Amniotic stem cell (primary cell): ENCODE measurements around the gene RAP1A.
"Not testable (repeated sequence)": the region's sequence is repeated elsewhere in the genome, so short reads cannot be mapped to it uniquely, and the experiment has no call there.

ENCODE experiments used
- DNase-seq: peaks from one replicate; lab custom pipeline; 2025; lab: John Stamatoyannopoulos, UW

RAP1A gene

DNA sequence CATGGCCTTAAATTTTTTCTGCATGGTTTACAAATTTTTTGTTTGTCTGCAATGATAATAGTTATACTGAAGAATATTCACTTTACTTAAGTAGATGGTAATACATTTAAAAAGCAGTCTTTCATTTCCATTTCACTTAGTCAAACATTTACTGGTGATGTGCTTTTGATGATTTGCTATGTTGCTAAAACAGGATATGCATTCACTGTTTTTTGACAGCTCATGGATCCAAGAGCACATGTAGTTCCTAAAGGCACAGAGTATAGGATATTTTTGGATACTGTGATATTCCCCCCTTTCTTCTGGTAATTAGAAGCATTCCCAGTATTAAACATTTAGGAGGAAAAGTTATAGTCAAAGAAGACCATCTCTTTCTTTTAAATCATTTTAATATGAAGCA, 45.9 kb downstream of the RAP1A start:
- no peak for DNase-seq

DNA sequence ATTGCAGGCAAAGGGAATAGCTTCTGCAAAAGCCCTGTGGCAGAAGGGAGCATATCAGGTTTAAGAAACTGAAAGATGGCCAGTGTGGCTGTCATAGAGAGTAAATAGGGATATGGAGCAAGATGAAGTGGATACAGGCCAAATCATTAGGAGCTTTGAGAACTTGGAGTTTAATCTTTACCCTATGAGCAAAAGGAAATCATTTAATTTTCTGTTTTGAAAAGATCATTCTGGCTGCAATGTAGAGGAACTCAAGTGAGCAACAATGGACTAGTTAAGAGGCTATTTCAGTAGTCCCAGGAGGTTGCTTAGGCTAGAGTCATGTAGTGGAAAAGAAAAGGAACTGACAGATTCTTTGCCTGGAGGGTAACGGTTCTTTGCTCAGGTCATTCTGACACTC, 47.2 kb downstream of the RAP1A start:
- no peak for DNase-seq

DNA sequence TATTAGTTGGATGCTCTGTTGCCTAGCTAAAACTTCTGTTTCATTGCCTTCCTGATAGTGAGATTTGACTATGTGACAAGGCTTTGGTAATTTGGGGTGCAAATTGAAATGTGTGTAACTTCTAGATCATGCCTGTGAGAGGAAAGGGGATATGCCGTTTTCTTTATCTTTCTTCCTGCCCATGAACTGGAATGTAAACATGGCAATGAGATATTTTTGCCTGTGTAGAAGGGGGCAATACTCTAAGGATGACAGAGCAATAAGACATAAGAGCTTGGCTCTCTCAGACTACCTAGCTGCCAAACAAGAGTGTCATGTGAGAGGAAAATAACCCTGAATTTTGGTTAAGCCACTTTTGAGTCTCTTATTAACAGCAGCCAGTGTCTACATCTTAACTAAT, 49.7 kb downstream of the RAP1A start:
- DNase-seq, result no peak

DNA sequence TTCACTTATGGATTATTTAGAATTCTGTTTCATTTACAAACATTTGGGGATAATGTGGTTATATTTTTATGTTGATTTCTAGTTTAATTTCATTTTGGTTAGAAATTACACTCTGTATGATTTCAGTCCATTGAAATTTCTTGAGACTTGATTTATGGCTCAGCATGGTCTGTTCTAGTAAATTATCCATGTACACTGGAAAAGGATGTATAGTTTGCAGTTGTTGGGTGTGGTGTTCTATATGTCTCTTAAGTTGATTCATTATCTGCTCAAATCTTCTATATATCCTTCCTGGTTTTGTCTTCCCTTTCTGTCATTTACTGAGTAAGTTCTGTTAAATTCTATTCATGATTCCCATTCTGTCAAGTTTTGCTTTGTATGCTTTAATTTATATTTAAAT, 52.3 kb downstream of the RAP1A start:
- no peak for DNase-seq

DNA sequence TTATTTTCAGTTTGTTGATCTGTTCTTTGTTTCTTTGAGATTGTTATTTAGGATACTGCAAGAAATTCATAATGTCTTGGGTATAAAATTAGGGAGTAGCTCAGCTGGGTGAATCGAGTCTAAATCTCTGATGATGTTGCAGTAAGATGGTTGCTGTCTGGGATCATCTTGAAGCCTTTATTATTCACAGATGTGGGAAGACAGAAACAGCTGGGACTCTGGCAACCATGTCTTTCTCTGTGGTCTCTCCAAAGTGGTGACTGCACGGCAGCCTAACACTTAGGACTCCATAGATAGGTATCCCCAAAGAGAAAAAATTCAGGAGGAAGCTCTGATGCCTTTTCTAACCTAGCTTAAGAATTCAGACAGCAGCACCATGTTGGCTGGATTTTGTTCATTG, 52.7 kb downstream of the RAP1A start:
- DNase-seq, result no peak

DNA sequence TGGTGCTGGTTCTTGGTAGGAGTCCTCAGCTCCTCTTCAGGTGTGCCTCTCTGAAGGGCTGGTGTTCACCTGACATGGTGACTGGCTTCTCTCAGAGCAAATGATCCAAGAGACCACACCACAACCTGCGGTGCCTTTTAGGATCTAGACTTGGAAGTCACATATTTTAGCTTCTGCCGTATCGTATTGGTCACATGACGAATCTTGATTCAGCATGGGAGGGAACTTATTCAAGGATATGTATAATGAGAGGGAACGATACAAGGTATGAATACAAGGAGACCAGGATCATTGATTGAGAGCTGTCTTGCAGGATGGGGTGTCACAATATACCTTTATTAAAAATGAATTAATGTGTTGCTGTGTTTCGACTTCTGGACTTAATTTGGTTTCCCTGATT, 58.0 kb downstream of the RAP1A start:
- no peak for DNase-seq

DNA sequence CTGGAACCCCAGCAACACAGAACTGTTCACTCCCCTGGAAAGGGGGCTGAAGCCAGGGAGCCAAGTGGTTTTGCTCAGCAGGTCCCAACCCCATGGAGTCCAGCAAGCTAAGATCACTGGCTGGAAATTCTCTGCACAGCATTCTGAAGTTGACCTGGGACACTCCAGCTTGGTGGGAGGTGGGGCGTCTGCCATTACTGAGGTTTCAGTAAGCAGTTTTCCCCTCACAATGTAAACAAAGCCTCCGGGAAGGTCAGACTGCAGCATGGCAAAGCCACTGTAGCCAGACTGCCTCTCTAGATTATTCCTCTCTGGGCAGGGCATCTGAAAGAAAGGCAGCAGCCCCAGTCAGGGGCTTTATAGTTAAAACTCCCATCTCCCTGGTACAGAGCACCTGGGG, 60.0 kb downstream of the RAP1A start:
- no peak for DNase-seq

DNA sequence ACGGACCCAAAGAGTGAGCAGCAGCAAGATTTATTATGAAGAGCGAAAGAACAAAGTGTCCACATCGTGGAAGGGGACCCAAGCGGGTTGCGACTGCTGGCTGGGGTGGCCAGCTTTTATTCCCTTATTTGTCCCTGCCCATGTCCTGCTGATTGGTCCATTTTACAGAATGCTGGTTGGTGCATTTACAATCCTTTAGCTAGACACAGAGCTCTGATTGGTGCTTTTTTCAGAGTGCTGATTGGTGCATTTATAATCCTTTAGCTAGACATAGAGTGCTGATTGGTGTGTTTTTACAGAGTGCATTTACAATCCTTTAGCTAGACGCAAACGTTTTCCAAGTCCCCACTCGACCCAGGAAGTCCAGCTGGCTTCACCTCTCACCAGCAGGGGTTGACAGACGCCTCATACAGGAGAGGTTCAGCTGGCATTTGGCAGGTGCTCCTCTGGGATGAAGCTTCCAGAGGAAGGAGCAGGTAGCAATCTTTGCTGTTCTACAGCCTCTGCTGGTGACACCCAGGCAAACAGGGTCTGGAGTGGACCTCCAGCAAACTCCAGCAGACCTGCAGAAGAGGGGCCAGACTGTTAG, 60.7 kb downstream of the RAP1A start:
- DNase-seq, result not testable (repeated sequence)

DNA sequence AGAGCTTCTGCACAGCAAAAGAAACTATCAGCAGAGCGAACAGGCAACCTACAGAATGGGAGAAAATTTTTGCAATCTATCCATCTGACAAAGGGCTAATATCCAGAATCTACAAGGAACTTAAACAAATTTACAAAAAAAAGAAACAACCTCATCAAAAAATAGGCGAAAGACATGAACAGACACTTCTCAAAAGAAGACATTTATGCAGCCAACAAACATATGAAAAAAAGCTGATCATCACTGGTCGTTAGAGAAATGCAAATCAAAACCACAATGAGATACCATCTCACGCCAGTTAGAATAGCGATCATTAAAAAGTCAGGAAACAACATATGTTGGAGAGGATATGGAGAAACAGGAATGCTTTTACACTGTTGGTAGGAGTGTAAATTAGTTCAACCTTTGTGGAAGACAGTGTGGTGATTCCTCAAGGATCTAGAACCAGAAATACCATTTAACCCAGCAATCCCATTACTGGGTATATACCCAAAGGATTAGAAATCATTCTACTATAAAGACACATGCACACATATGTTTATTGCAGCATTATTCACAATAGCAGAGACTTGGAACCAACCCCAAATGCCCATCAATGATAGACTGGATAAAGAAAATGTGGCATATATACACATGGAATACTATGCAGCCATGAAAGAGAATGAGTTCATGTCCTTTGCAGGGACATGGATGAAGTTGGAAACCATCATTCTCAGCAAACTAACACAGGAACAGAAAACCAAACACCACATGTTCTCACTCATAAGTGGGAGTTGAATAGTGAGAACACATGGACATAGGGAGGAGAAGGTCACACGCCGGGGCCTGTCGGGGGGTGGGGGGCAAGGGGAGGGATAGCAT, 65.9 kb downstream of the RAP1A start:
- DNase-seq, result not testable (repeated sequence)

DNA sequence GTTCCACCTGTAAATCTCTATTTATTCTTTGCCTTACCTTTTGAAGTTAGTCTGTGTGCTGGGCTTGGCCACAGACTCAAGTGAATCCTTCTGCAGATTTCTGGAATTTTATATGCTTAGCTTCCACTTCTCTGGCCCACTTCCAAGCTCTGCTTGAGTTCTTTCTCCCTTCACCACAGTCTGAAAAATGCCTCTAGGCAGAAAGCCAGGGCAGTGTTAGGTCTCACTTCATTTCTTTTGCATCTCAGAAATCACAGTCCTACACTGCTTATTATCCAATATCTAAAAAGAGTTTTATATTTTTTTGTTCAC, 70.7 kb downstream of the RAP1A start:
- peak; percentile 77 for DNase-seq

DNA sequence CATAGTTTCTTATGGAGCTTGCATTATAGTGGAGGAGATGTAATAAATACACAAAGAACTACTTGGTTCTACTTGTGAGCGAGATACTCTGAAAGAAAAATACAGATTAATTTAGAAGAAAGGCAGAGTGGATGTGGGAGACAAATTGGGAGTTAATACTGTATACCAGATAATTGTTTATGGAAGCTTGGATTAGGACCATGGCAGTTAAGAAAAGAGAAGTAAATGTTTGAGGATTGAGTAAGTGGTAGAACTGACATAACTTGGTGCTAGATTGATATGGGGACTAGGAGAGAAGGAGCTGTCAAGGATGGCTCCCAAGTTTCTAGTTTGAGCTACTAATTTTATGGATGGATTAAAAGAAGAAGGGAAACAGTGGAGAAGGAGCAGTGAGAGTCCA, 72.3 kb downstream of the RAP1A start:
- DNase-seq, result no peak

DNA sequence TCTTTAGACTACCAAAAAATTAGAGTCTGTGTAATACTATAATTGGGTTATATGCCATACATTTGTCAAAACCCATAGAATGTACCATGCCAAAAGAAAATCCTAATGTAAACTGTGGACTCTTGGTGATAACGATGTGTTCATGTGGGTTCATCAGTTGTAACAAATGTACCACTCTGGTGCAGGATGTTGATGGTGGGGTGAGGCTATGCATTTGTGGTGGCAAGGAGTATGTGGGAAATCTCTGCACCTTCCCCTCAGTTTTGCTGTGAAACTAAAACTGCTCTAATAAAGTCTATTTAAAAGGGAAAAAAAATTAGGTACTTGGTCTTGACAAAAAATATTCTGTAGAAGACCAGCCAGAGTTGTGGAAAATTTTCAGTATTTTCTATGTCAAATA, 76.2 kb downstream of the RAP1A start:
- DNase-seq, result no peak

DNA sequence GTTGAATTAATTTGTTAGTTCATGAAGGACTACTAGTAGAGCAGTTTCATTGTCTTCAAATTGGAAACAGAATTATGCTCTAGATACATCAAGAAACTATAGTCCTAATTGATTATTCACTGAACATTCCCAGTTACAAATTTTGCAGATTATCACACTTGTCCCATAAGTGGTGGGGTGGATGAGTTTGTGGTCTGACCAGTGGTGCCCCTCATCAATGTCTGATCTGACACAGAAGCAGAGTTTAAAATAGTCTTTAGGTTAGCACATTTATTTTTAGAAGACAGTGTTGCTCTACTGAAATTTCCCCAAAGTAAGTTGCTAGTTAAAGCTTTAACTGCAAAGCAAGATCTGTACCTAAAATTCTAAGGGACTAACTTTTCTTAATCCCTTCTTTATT, 76.7 kb downstream of the RAP1A start:
- DNase-seq, result no peak

DNA sequence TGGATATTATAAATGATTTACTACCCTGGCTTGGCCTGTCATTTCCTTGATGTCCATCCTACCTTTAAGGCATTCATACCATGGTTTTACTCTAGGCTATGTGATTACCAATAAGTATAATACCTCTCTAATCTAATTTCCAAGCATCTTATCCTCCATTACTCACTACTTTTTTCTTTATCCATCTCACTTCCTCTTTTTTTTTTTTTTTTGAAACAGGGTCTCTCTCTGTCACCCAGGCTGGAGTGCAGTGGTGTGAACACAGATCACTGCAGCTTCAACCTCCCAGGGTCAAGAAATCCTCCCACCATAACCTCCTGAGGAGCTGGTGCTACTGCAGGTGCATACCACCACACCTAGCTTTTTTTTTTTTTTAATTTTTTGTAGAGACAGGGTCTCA, 79.7 kb downstream of the RAP1A start:
- no peak for DNase-seq

DNA sequence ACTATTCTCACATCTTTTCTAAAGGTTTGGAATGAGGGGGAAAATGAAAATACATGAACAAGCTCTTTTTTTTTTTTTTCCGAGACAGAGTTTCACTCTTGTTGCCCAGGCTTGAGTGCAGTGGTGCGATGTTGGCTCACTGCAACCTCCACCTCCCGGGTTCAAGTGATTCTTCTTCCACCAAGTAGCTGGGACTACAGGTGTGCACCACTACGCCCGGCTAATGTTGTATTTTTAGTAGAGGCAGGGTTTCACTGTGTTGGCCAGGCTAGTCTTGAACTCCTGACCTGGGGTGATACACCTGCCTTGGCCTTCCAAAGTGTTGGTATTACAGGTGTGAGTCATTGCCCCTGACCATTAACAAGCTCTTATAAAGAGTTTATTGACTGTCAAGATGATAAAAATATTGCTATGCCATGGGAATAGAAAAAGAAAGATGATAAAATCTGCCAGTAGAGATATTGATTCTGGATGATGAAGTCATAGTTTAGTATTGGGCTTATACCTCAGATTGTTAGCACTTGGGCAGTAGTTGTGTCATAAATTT, 83.0 kb downstream of the RAP1A start:
- no peak for DNase-seq

DNA sequence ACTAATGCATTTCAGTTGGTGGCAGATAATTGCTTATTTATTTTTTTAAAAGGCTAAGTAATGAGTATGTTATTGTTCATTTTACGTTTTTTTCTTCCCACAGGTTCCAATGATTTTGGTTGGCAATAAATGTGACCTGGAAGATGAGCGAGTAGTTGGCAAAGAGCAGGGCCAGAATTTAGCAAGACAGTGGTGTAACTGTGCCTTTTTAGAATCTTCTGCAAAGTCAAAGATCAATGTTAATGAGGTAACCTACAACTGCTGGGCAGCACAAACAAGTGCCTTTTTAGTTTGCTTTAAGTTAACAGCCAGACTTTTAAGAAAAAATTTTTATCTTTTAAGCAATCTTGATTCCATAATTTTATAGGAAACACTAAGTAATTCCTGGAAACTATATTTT, 84.7 kb downstream of the RAP1A start:
- no peak for DNase-seq

DNA sequence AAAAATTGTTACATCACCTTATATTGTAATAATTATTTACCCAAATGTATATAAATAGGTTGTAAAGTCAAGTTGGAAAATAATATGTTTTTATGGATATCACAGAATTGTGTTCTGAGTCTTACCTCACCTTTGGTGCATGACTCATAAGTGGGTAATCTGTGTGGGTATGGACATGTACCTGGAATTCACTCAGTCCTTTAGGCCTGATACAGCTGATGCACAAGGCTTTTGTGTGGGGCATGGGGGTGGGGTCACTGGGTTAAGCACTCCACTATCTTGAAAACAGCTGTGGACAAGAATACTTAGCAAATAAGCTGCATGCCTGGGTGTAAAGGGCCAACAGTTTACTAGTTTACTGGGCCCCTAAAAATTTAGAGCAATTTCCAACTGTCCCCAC, 85.2 kb downstream of the RAP1A start:
- no peak for DNase-seq

DNA sequence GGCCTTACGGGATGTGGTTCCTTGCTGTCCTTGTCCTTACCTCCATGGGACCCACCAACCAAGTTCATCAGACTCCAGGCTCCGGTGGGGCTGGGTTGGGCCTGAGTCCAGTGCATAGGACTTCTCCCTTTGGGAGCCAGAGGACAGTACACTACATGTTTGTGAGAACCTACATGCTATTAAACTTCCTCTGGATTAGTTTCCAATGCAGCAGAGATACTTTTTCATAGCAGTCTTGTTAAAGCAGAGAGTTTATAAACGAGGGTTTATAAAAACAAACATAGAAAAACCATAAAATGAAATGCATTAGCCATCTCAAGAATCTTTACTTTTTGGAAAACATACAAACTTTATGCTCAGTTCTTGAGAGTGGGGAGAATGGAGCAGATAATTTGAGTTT, 86.3 kb downstream of the RAP1A start:
- no peak for DNase-seq

DNA sequence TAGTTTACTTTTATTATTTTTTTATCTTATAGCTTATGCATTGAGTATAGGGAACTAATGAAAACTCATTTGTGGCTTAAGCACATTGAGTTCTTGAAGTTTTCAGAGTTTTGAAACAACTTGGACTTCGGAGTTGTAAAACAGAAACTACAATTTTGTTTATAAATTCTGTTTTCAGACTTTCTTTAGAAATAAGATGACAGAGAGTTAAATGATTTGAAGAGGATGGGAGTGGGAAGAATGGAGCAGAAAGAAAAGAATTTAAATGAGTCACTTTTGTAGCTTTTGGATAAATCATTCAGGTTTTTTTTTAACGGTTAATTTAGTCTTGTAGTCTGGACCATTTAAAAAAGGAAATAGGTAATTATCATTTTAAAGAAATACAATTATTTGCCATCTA, 87.3 kb downstream of the RAP1A start:
- DNase-seq, result no peak

DNA sequence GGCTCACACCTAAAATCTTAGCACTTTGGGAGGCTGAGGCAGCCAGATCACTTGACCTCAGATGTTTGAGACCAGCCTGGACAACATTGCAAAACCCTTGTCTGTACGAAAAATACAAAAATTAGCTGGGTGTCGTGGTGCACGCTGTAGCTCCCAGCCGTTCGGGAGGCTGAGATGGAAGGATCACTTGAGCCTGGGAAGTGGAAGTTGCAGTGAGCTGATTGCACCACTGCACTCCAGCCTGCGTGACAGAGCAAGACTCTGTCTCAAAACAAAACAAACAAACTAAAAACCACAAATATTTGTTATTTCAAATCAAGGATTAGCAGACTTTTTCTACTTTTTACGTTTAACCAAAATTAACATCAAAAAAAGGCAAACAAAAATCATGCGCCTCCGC, 88.3 kb downstream of the RAP1A start:
- no peak for DNase-seq

DNA sequence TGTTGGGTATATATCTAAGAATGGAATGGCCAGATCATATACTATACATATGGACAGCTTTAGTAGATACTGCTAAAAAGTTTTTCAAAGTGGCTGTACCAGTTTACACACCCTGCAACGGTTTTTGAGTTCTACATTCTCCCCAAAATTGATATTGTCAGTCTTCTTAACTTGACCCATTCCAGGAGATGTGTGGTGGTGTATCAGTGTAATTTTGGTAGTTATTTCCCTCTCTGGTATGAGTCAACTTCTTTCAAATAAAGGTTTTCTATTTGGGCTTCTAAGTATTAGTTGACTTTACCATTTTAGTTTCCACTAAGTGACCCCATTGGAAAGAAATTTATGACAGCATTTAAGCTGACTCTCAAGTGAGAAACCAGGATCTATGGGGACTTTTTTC, 90.4 kb downstream of the RAP1A start:
- DNase-seq, result no peak

DNA sequence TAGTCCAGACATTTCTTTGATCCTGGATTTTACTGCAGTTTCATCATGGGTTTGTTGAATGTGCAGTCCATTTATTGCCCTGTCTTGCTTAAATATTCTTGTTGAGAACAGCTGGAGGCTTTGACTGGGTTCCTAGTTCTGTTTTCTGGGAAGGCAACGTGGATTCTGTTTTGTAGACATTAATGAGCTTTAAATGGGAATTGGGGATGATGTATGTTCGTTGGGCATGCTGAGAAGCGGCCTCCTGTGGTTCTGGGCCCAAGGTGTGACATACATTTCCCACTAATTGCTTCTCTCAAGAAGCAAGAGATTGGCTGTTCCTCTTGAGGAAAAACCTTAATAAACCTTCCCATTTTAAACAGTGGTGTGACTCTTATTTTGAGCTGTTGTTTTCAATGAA, 96.7 kb downstream of the RAP1A start:
- DNase-seq, result no peak

DNA sequence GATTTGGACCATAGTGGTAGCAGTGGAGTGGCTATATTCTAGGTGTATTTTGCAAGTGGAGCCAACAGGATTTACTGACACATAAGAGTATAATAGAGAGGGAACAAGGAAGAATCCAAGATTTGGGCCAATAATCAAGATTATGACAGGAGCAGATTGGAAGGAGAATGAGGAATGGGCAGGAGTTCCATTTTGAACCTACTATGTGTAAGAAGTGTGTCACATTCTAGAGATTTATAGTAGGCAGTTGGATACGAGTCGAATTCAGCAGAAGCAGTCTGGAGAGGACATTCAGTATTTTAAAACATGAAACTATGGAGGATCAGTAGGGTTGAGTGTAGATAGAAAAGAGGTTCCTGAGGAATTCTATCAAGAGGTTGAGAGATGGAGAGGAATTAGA, 97.9 kb downstream of the RAP1A start:
- DNase-seq, result no peak

DNA sequence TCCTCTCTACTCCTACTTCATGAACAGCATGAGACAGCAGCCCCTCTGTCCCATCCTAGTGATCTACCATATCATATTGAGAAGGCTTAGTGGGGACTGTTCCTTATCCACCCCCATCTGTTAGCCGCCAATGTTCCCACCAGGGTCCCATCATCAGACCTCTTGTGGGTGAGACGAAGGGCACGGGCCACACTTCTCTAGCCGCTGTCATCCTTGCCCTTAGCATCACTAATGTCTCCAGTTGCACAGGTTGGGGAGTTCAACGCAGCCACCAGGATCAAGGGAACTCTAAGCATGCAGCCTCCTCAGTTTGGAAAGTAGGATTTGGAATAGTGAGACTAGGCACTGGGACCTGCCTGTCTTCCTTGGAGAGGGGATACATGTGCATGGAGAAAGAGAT, 99.5 kb downstream of the RAP1A start:
- DNase-seq, result no peak
